HL-60 (cell line): ENCODE results near the gene ASTN2.

Source experiments
- POLR2AphosphoS5 ChIP-seq: IDR thresholded peaks from 2 replicates; pipeline ENCODE4 v1.6.1; 2012; ENCODE audit warnings: low read depth
- SPI1 ChIP-seq: IDR thresholded peaks from 2 replicates; pipeline ENCODE4 v1.6.1; 2012; ENCODE audit warnings: low read depth, mild to moderate bottlenecking, borderline replicate concordance
- TF ChIP-seq, protein P1 (sequence below): IDR thresholded peaks from one replicate; pipeline ENCODE4 v1.5.1; 2011; ENCODE audit warnings: low read length, control low read depth, inconsistent platforms; ENCODE audit not compliant: insufficient read depth
- TF ChIP-seq, protein P2 (sequence below): IDR thresholded peaks from 2 replicates; pipeline ENCODE4 v1.6.1; 2012; ENCODE audit warnings: low read depth; ENCODE audit not compliant: insufficient replicate concordance

DNA sequence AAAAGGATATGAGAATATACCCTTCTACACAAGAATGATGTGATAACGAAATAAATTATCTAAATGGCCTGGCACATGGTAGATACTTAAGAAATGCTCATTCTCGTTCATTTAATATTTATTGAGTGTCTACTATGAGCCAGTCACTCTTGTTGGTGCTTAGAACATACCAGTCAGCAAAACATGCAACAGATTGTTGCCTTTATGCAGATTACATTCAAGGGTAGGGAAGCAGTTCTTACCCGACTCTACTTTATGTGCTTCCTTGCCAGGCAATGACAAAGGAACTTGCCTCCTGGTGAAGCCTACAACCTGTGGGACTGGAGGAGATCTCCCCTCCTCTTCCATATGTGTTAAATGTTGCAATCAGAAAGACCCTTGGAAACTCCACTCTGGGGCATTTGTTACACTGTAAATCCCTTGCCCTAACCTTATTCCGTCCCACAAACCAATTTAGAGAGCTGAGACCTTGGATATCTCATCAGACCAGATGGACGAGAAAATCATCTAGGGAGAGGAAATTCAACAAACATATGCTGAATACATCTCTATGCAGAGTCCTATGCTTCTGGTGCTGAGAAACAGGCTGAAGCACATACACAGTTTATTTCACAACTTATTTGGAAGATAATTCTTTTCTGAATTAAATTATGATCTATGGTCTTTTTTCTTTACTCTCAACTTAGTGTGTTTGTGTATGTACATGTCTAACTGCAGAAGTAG lies 855.9 kb downstream of the ASTN2 start:
- TF ChIP-seq, protein P1, sequence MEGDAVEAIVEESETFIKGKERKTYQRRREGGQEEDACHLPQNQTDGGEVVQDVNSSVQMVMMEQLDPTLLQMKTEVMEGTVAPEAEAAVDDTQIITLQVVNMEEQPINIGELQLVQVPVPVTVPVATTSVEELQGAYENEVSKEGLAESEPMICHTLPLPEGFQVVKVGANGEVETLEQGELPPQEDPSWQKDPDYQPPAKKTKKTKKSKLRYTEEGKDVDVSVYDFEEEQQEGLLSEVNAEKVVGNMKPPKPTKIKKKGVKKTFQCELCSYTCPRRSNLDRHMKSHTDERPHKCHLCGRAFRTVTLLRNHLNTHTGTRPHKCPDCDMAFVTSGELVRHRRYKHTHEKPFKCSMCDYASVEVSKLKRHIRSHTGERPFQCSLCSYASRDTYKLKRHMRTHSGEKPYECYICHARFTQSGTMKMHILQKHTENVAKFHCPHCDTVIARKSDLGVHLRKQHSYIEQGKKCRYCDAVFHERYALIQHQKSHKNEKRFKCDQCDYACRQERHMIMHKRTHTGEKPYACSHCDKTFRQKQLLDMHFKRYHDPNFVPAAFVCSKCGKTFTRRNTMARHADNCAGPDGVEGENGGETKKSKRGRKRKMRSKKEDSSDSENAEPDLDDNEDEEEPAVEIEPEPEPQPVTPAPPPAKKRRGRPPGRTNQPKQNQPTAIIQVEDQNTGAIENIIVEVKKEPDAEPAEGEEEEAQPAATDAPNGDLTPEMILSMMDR: no peak
- TF ChIP-seq POLR2AphosphoS5 (no peak), SPI1 (no peak)
- TF ChIP-seq, protein P2, sequence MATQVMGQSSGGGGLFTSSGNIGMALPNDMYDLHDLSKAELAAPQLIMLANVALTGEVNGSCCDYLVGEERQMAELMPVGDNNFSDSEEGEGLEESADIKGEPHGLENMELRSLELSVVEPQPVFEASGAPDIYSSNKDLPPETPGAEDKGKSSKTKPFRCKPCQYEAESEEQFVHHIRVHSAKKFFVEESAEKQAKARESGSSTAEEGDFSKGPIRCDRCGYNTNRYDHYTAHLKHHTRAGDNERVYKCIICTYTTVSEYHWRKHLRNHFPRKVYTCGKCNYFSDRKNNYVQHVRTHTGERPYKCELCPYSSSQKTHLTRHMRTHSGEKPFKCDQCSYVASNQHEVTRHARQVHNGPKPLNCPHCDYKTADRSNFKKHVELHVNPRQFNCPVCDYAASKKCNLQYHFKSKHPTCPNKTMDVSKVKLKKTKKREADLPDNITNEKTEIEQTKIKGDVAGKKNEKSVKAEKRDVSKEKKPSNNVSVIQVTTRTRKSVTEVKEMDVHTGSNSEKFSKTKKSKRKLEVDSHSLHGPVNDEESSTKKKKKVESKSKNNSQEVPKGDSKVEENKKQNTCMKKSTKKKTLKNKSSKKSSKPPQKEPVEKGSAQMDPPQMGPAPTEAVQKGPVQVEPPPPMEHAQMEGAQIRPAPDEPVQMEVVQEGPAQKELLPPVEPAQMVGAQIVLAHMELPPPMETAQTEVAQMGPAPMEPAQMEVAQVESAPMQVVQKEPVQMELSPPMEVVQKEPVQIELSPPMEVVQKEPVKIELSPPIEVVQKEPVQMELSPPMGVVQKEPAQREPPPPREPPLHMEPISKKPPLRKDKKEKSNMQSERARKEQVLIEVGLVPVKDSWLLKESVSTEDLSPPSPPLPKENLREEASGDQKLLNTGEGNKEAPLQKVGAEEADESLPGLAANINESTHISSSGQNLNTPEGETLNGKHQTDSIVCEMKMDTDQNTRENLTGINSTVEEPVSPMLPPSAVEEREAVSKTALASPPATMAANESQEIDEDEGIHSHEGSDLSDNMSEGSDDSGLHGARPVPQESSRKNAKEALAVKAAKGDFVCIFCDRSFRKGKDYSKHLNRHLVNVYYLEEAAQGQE: no peak
